Breast epithelium (tissue), 3 donors: ENCODE measurements around the gene ESRRG.

ENCODE experiments used
- POLR2A ChIP-seq: fragments of 450-650 bp; IDR thresholded peaks from one replicate; pipeline ENCODE4 v1.6.1; 2016; ENCODE audit warnings: antibody characterized with exemption, mild to moderate bottlenecking, moderate library complexity
- POLR2AphosphoS5 ChIP-seq, 3 donors: sonication (generic); formaldehyde crosslinking; IDR thresholded peaks; one replicate each; pipeline ENCODE4 v1.6.1; 2017; ENCODE audit warnings: antibody characterized with exemption in 3 of 3
- TF ChIP-seq, protein P1 (sequence below), 3 donors: fragments of 450-650 bp; IDR thresholded peaks; one replicate each; pipeline ENCODE4 v1.5.1; 2016 to 2017; ENCODE audit warnings: antibody characterized with exemption in 3 of 3, mild to moderate bottlenecking in 3 of 3, moderate library complexity in 3 of 3

DNA sequence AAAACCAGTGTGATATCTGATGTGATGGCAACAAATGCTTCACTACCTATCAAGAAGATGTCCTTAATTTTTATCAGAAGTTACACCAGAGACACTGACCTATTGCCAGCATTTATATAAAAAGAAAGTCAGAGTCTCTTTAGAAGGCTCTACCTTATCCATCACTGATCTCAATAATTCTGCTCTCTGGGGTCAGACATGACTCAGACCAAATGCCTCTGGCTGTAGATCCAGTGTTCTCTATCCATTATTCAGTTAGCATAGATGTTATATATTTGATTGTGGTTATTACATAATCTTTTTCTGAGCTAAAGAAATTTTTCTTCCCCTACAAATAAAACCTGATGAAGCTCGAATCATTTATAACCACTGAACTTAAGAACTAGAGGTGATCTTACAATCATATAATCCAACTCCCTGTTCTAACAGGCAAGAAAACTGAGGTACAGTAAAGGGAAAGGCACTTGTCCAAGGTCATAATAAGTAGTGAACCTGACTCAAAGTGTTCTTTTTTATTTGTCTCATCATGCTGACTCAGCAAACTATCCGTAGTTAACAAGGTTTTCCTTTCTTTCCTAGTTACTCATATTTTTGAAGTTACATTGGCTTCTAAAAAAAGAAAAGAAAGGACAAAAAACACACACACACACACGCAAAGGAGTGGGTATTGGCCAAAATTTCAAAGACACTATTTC, 43.6 kb upstream of the ESRRG start:
- TF ChIP-seq, protein P1, sequence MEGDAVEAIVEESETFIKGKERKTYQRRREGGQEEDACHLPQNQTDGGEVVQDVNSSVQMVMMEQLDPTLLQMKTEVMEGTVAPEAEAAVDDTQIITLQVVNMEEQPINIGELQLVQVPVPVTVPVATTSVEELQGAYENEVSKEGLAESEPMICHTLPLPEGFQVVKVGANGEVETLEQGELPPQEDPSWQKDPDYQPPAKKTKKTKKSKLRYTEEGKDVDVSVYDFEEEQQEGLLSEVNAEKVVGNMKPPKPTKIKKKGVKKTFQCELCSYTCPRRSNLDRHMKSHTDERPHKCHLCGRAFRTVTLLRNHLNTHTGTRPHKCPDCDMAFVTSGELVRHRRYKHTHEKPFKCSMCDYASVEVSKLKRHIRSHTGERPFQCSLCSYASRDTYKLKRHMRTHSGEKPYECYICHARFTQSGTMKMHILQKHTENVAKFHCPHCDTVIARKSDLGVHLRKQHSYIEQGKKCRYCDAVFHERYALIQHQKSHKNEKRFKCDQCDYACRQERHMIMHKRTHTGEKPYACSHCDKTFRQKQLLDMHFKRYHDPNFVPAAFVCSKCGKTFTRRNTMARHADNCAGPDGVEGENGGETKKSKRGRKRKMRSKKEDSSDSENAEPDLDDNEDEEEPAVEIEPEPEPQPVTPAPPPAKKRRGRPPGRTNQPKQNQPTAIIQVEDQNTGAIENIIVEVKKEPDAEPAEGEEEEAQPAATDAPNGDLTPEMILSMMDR (IDR thresholded peaks at IDR 0.05): no peak
- no peak for TF ChIP-seq POLR2AphosphoS5 (IDR thresholded peaks at IDR 0.05)
- no peak for TF ChIP-seq POLR2A
